ENCODE measurements around the gene RBM18. TPM values are rescaled to one million over a fixed set of nuclear protein-coding genes. Genes with fewer than 3 reads are reported as not detected.

Gene RBM18
- total and polyA plus RNA-seq, 2 of the 4 experiments (the other 2 are of a cell fraction) = 8.4 to 15.6 TPM

- Histone ChIP-seq H3K79me1 (ENCODE audit: low read depth in 1 of 2, low read length in 2 of 2) (no peaks in the 10 kb centered on the region), H3K9me3 (ENCODE audit: control insufficient read depth, insufficient read depth, low read length) (no peaks in the 10 kb centered on the region), H3K56ac (ENCODE audit: extremely low read depth, insufficient read depth, low read length) (no peak overlapping the region), H3K18ac (ENCODE audit: low read depth, low read length) (no peak overlapping the region), H2AFZ (replicated peaks; ENCODE audit: low read length, poor library complexity) (peak overlapping the region; percentile 74), H2AK5ac (ENCODE audit: low read depth, low read length) (no peak overlapping the region), H3K9ac (ENCODE audit: low read depth, low read length) (no peak overlapping the region), H4K20me1 (ENCODE audit: insufficient read depth, low read length) (no peaks in the 10 kb centered on the region), H2BK15ac (ENCODE audit: low read depth, low read length) (no peak overlapping the region), H2BK120ac (ENCODE audit: low read depth, low read length) (no peak overlapping the region), H4K8ac (ENCODE audit: low read depth in 2 of 2, low read length in 2 of 2) (no peak overlapping the region), H4K5ac (ENCODE audit: low read depth, low read length) (no peak overlapping the region), H3K4me3 (ENCODE audit: insufficient read depth, low read depth, low read length) (no peak overlapping the region), H3K27me3 (ENCODE audit: control insufficient read depth, insufficient read depth, low read length) (peaks cover 28% of the 10 kb centered on the region), H4K91ac (ENCODE audit: insufficient read depth, low read depth, low read length) (no peak overlapping the region), H3K36me3 (ENCODE audit: control insufficient read depth, insufficient read depth, low read length) (no peaks in the 10 kb centered on the region), H3K9me1 (ENCODE audit: insufficient read depth, low read length) (peaks cover 3% of the 10 kb centered on the region; the same call in 1 of the 2 replicates), H2BK5ac (ENCODE audit: low read depth, low read length, poor library complexity, severe bottlenecking) (no peak overlapping the region), H2AK9ac (replicated peaks; ENCODE audit: low read depth, low read length, poor library complexity) (no peak overlapping the region), H3K4me2 (ENCODE audit: low read depth, low read length) (no peak overlapping the region), H3K27ac (ENCODE audit: insufficient read depth, low read length) (no peak overlapping the region), H2BK20ac (ENCODE audit: low read depth, low read length) (no peak overlapping the region), H3K23ac (ENCODE audit: low read depth, low read length) (no peak overlapping the region), H3K4me1 (ENCODE audit: control insufficient read depth, insufficient read depth, low read length) (no peaks in the 10 kb centered on the region), H3K14ac (replicated peaks; ENCODE audit: low read depth, low read length) (no peak overlapping the region), H3K4ac (ENCODE audit: low read depth, low read length) (no peak overlapping the region; the same call in 1 of the 2 replicates)
- TF ChIP-seq BHLHE40 (IDR thresholded peaks at IDR 0.05; ENCODE audit: low read depth, low read length) (peak; percentile 63), MAFK (IDR thresholded peaks at IDR 0.05; ENCODE audit: low read depth, low read length) (no peak)
- TF ChIP-seq, protein P1, sequence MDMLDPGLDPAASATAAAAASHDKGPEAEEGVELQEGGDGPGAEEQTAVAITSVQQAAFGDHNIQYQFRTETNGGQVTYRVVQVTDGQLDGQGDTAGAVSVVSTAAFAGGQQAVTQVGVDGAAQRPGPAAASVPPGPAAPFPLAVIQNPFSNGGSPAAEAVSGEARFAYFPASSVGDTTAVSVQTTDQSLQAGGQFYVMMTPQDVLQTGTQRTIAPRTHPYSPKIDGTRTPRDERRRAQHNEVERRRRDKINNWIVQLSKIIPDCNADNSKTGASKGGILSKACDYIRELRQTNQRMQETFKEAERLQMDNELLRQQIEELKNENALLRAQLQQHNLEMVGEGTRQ (IDR thresholded peaks at IDR 0.05; ENCODE audit: low read depth, low read length) = peak; percentile 56
- BruUV-seq (replicated peaks) = no TSS peak
- WGBS, 2 experiments (ENCODE audit: extremely low coverage in 2 of 2, insufficient read length in 1 of 2) = no CpG with 5 or more reads among the region's 12 CpGs
- POLR2A ChIA-PET (ENCODE audit: unreplicated experiment) = no interaction called here
- intact Hi-C loops (cut with micrococcal nuclease) = no loop called here
- dilution Hi-C loops (cut with HindIII; ENCODE audit: low sequenced_read_pairs, unreplicated experiment) = no loop called here
- DNase-seq (peak; percentile 40), ATAC-seq (ENCODE audit: low read depth) (peak; percentile 53)
- CTCF ChIA-PET = interaction anchor here (0.5 to 0.7 kb wide), 2 partner anchors 13 to 712 kb away, joined by 3 read pairs; no protein-coding TSS in a partner anchor
- in situ Hi-C loops (cut with MboI; ENCODE audit: low sequenced_read_pairs) = no loop called here
These were observed 73.9 kb downstream of the RBM18 start for GRCh38 chr9:122190597-122191381.

Measured in IMR-90 (cell line).